Endothelial cell of umbilical vein (primary cell): ENCODE measurements around the gene OR10H1. TPM values are rescaled to one million over a fixed set of nuclear protein-coding genes. Genes with fewer than 3 reads are reported as not detected.

ENCODE experiments used
- BruUV-seq: library from RNA; stranded (reverse); fragments of 400-500 nt; replicated peaks from 2 replicates; lab custom pipeline; 2021; lab: Mats Ljungman, UMichigan
- CTCF ChIA-PET: fragments of 300-600, 350-600 bp; sonication (Branson Sonifier 250); formaldehyde crosslinking; loops from one replicate; lab custom pipeline; 2021; ENCODE audit warnings: antibody characterized with exemption, inconsistent platforms; lab: Charles Lee
- POLR2A ChIA-PET: fragments of 300-600, 350-600 bp; sonication (Branson Sonifier 250); formaldehyde crosslinking; loops from one replicate; lab custom pipeline; 2021; ENCODE audit warnings: antibody characterized with exemption, inconsistent platforms; lab: Charles Lee
- DNase-seq: peaks from one replicate; pipeline ENCODE4 v3.0.0-alpha.2; 2011; ENCODE audit warnings: low read depth, low spot score
- FAIRE-seq: peaks from 2 replicates; lab custom pipeline; 2011; peaks lifted over from hg19 to GRCh38; lab: Jason Lieb, UNC
- H2AFZ ChIP-seq: 2 replicates; pipeline ENCODE4 v1.6.0; 2012; ENCODE audit warnings: low read depth, low read length, control low read depth, inconsistent platforms
- H3K27ac ChIP-seq: 2 replicates; pipeline ENCODE4 v1.5.1; 2011; ENCODE audit warnings: low read depth, mild to moderate bottlenecking, control low read depth, low read length, moderate library complexity; ENCODE audit not compliant: insufficient read depth
- H3K27me3 ChIP-seq, 2 experiments: 2 replicates each; pipeline versions ENCODE4 v1.6.0 to v1.6.1; 2011; ENCODE audit warnings: low read length in 2 of 2, mixed read lengths in 1 of 2; ENCODE audit not compliant: control insufficient read depth in 2 of 2, insufficient read depth in 2 of 2
- H3K36me3 ChIP-seq, 2 experiments: 2 replicates in 1 of 2; 3 replicates in 1 of 2; pipeline ENCODE4 v1.5.1; 2011; ENCODE audit warnings: low read length in 2 of 2, mild to moderate bottlenecking in 1 of 2, moderate library complexity in 1 of 2; ENCODE audit not compliant: control insufficient read depth in 2 of 2, insufficient read depth in 2 of 2; ENCODE audit errors: extremely low read depth in 1 of 2
- H3K4me1 ChIP-seq: 3 replicates; pipeline ENCODE4 v1.5.1; 2011; ENCODE audit warnings: mild to moderate bottlenecking, low read length; ENCODE audit not compliant: control insufficient read depth, insufficient read depth; ENCODE audit errors: extremely low read depth
- H3K4me2 ChIP-seq: 2 replicates; pipeline ENCODE4 v1.6.1; 2011; ENCODE audit warnings: low read length, control low read depth, mixed read lengths; ENCODE audit not compliant: insufficient read depth
- H3K4me3 ChIP-seq, 3 experiments: fragments of 200-600 bp in 1 of 3; sonication (generic), shearing (Covaris generic) in 1 of 3; replicated peaks in 1 of 3; 2 replicates each; pipeline ENCODE4 v1.5.1; 2011 to 2016; ENCODE audit warnings: control low read depth in 3 of 3, low read length in 3 of 3, mild to moderate bottlenecking in 2 of 3, inconsistent platforms in 1 of 3, low read depth in 1 of 3, moderate library complexity in 1 of 3; ENCODE audit not compliant: insufficient read depth in 1 of 3
- H3K79me2 ChIP-seq: 2 replicates; pipeline ENCODE4 v1.6.0; 2012; ENCODE audit warnings: low read length, inconsistent platforms; ENCODE audit not compliant: control insufficient read depth, insufficient read depth
- H3K9ac ChIP-seq: replicated peaks from 2 replicates; pipeline ENCODE3; 2011; ENCODE audit warnings: low read length, control low read depth; ENCODE audit not compliant: insufficient read depth; ENCODE audit errors: extremely low read depth
- H3K9me1 ChIP-seq: replicated peaks from 3 replicates; pipeline ENCODE4 v1.6.0; 2011; ENCODE audit warnings: mild to moderate bottlenecking, low read length; ENCODE audit not compliant: control insufficient read depth, insufficient read depth; ENCODE audit errors: extremely low read depth
- H3K9me3 ChIP-seq: replicated peaks from 2 replicates; pipeline ENCODE4 v1.5.1; 2012; ENCODE audit warnings: low read length, inconsistent platforms; ENCODE audit not compliant: control insufficient read depth, insufficient read depth
- H4K20me1 ChIP-seq: replicated peaks from 2 replicates; pipeline ENCODE3; 2011; ENCODE audit warnings: mild to moderate bottlenecking, low read length; ENCODE audit not compliant: control insufficient read depth, insufficient read depth; ENCODE audit errors: extremely low read depth
- CTCF ChIP-seq, 2 donors: IDR thresholded peaks; 1 replicate in 1 of 2; 2 replicates in 1 of 2; pipeline ENCODE4 v1.5.1; 2011; ENCODE audit warnings: low read length in 2 of 2, mild to moderate bottlenecking in 2 of 2, moderate library complexity in 2 of 2, control low read depth in 1 of 2, inconsistent platforms in 1 of 2, low read depth in 1 of 2; ENCODE audit not compliant: insufficient read depth in 1 of 2; ENCODE audit errors: extremely low read depth in 1 of 2
- EZH2 ChIP-seq: IDR thresholded peaks from 2 replicates; pipeline ENCODE4 v1.6.1; 2012; ENCODE audit warnings: borderline replicate concordance, low read depth, mild to moderate bottlenecking, moderate library complexity, low read length, inconsistent platforms; ENCODE audit not compliant: severe bottlenecking
- FOS ChIP-seq: IDR thresholded peaks from 2 replicates; pipeline ENCODE4 v1.6.1; 2011; ENCODE audit warnings: mild to moderate bottlenecking, low read length, moderate library complexity, borderline replicate concordance; ENCODE audit not compliant: insufficient read depth
- GATA2 ChIP-seq: IDR thresholded peaks from 2 replicates; pipeline ENCODE4 v1.7.0; 2011; ENCODE audit warnings: low read depth, mild to moderate bottlenecking, moderate library complexity, mixed read lengths, low read length; ENCODE audit not compliant: insufficient read length, insufficient read depth
- JUN ChIP-seq: IDR thresholded peaks from 2 replicates; pipeline ENCODE4 v1.6.1; 2011; ENCODE audit warnings: borderline replicate concordance, low read depth; ENCODE audit not compliant: insufficient read length, insufficient read depth
- MAX ChIP-seq: IDR thresholded peaks from 2 replicates; pipeline ENCODE4 v1.6.1; 2011; ENCODE audit not compliant: insufficient read depth, insufficient read length
- MYC ChIP-seq: IDR thresholded peaks from one replicate; pipeline ENCODE4 v1.6.1; 2011; ENCODE audit warnings: mild to moderate bottlenecking, low read depth, low read length
- POLR2A ChIP-seq: IDR thresholded peaks from 2 replicates; pipeline ENCODE4 v1.6.1; 2012; ENCODE audit warnings: low read depth, mild to moderate bottlenecking, control low read depth, low read length
- POLR2AphosphoS5 ChIP-seq: IDR thresholded peaks from 2 replicates; pipeline ENCODE4 v1.6.1; 2012; ENCODE audit warnings: low read depth, mild to moderate bottlenecking, control low read depth, low read length, moderate library complexity; ENCODE audit not compliant: insufficient read depth
- dilution Hi-C: fragments of 300-500 bp; cut with MboI; formaldehyde crosslinking; loops from one replicate; pipeline ENCODE4 v1.15.0; 2019; ENCODE audit warnings: low sequenced_read_pairs; ENCODE audit not compliant: extremely low pct_ligation_motif_present
- intact Hi-C: fragments of 100-400 bp; cut with micrococcal nuclease; formaldehyde crosslinking; loops from one replicate; pipeline ENCODE4 v1.10.0; 2022
- polyA plus RNA-seq, 4 experiments: library from polyadenylated mRNA; depleted of rRNA in 3 of 4; stranded (reverse) in 3 of 4; unstranded in 1 of 4; fragments of >200 nt; gene quantifications; 2 replicates each; pipeline versions ENCODE4 v1.2.1 to v1.2.3, GENCODE V29; 2011 to 2012; ENCODE audit warnings: missing spikeins in 1 of 4
- total RNA-seq: library from RNA; stranded (reverse); gene quantifications from 2 replicates; pipeline ENCODE4 v1.2.3, GENCODE V29; 2021

The OR10H1 gene
- total and polyA plus RNA-seq, 2 donors (not counting 3 experiments of a cell fraction or from before 2014, with no cell fraction given), result not detected

- H3K9me1 ChIP-seq, result no peaks in the 10 kb centered on the region
- no peaks in the 10 kb centered on the region for H3K27me3 ChIP-seq
- H3K4me2 ChIP-seq, result no peak overlapping the region
- no peak overlapping the region for H3K4me3 ChIP-seq
- FAIRE-seq (no peak), DNase-seq (no peak)
- ChIA-PET CTCF (no interaction called here), POLR2A (no interaction called here)
- peaks cover 3% of the 10 kb centered on the region for H3K4me1 ChIP-seq
- no peak overlapping the region for H3K27ac ChIP-seq
- H3K36me3 ChIP-seq, result no peaks in the 10 kb centered on the region
- TF ChIP-seq MYC (no peak), FOS (no peak), POLR2AphosphoS5 (no peak), EZH2 (no peak), GATA2 (no peak)
- dilution Hi-C loops, result no loop called here
- no peak overlapping the region for H3K9ac ChIP-seq
- intact Hi-C loops, result no loop called here
- H4K20me1 ChIP-seq, result no peaks in the 10 kb centered on the region
- H3K9me3 ChIP-seq, result no peaks in the 10 kb centered on the region
- H3K79me2 ChIP-seq, result no peaks in the 10 kb centered on the region
- BruUV-seq, result no TSS peak
- no peak overlapping the region for H2AFZ ChIP-seq
These were observed 16.2 kb upstream of the OR10H1 start for GRCh38 chr19:15831626-15832025.

- FAIRE-seq (no peak), DNase-seq (no peak)
- Histone ChIP-seq H3K9me3 (no peaks in the 10 kb centered on the region), H3K9ac (no peak overlapping the region), H3K79me2 (no peaks in the 10 kb centered on the region), H3K9me1 (no peaks in the 10 kb centered on the region), H3K4me1 (no peaks in the 10 kb centered on the region), H2AFZ (no peak overlapping the region), H3K36me3 (no peaks in the 10 kb centered on the region), H3K27ac (no peak overlapping the region), H3K27me3 (no peaks in the 10 kb centered on the region), H3K4me3 (no peak overlapping the region), H3K4me2 (no peak overlapping the region), H4K20me1 (no peaks in the 10 kb centered on the region)
- BruUV-seq, result no TSS peak
- intact Hi-C loops, result no loop called here
- TF ChIP-seq FOS (no peak), JUN (no peak), GATA2 (no peak), CTCF (IDR thresholded peaks at IDR 0.05; ENCODE audit: extremely low read depth in 1 of 2, insufficient read depth in 1 of 2, low read depth in 1 of 2, low read length in 2 of 2) (no peak), POLR2A (no peak), MAX (no peak), EZH2 (no peak), POLR2AphosphoS5 (no peak), MYC (no peak)
- dilution Hi-C loops, result no loop called here
- POLR2A ChIA-PET, result no interaction called here
- CTCF ChIA-PET, result no interaction called here
These were observed 14.3 kb upstream of the OR10H1 start for GRCh38 chr19:15829786-15830185.
